Middle frontal gyrus (tissue), 1 donor: Measurements from ENCODE around the gene ADGRF1.
"Not testable (repeated sequence)": the region's sequence is repeated elsewhere in the genome, so short reads cannot be mapped to it uniquely, and the experiment has no call there.

Experiments
- DNase-seq: peaks from one replicate; pipeline ENCODE4 v3.0.0-alpha.2; 2015; ENCODE audit warnings: low spot score; ENCODE audit errors: extremely low spot score

Gene ADGRF1

DNA sequence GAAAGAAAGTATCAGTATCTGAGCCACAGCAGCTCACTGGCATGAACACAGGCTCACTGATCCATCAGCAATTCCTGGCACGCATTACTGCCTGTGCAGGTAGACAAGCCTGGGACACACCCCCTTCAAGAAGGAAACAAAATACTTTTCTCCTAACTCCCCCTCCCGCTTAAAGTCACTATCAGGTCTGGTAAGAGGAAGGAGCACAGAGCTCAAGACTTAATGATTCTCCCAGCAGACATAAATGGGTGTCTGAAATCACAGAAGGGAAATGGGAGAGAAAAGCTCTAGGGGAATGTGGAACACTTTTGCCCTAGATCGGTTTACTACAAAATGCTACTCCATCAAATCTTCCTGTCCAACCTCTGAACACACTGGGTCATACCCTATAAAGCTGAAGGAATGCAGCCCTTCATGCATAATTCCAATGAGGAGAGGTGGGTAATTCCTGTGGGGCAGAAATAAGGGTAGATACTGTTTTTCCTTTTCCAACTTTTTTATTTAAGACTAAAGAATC, at the start of gene ADGRF1:
Gene ADGRF1 (minus strand): TSS at position 58 of the 517 bp plus-strand sequence. CDS start 13,271 bp downstream, outside the sequence.
- no peak for DNase-seq

DNA sequence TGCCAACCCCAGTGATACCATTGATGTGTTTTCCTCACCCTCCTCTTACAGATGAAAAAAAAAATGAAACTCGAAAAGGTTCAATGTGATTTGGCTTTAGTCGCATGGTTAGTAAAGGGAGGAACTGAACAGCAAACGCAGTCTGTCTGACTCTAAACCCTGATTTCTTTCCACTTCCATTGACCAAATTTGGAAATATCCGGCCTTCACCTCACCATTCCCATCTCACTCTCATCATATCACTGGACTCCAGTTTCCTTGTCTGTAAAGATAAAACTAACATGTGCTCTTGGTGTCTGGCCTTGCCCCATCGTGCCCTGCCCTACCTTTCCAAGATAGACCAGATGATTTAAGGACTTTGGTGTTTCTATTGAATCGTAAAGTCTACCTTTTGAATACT, 48.7 kb upstream of the ADGRF1 start:
- no peak for DNase-seq

DNA sequence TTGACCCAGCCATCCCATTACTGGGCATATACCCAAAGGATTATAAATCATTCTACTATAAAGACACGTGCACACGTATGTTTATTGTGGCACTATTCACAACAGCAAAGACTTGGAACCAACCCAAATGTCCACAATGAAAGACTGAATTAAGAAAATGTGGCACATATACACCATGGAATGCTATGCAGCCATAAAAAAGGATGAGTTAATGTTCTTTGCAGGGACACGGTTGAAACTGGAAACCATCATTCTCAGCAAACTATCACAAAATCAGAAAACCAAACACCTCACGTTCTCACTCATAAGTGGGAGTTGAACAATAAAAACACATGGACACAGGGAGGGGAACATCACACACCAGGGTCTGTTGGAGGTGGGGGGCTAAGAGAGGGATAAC, 47.3 kb upstream of the ADGRF1 start:
- DNase-seq = not testable (repeated sequence)

DNA sequence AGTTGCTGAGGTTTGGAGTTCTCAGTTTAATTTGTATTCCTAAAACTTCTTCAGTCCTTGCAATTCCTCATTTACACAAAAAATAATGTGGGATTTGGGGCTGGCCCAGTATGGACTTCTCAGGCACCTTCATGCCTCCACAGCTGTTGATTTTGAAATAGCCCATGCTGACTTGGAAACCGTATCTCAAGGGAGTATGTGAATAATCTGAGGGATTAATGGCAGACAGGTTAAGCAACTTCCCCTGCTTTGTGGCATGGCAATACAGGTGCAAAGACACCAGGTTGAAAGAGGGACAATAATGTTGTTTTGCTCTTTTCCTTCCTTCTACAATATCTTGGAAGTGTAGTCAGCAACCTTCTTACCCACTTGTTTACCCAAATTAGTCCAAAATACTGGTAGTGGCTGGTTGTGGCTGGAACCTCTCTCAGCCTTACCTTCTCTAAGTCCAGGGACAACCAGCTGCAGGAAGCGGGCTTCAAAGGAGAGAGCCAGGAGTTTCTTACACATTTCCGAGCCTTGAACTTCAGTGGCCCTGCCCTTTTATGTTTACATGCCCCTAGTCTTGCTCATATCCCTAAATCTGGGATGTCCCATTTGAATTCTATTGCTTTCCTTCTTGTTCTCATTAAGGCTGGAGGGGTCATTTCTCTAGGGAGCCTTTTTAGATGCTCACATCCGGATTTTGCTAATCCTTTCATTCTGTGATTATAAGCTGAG, 44.1 kb upstream of the ADGRF1 start:
- no peak for DNase-seq

DNA sequence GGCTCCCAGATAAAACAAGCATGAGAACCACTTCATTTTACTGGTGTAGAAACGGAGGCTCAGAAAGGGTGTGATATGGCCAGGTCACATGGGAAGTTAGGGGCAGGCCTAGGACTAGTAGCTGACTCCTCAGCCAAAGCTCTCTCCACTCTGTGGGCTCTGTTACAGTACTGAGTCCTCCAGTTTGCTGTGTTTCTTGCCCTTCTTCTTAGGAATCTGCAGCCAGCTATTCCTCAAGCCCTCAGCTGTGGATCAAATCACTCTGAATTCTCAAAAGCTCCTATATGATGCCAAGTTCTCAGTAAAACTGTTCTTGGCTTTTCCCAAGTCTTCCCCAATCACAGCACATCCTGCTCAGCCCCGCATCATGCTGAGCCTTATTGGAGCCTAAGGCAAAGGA, 42.5 kb upstream of the ADGRF1 start:
- DNase-seq = no peak

DNA sequence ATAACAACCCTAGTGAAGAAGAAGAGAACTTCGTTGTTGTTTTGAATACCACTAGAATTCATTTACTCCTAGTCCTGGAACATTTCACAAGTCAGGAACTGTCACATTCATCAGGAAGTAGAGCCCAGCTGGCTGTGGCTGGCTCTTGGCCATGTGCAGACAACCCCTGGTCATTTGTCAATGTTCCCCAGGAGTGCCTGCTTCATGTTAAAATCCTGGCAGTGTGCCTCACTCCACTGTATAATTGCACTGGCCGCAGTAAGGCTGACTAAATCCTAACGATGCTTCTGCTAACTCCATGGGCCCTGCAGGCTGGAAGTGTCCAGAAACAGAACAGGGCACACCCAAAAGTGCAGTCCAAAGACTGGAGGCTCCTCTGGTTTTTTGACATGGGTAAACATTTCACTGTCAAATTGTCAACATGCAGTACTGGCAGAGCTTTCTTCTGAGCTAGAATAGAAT, 41.5 kb upstream of the ADGRF1 start:
- no peak for DNase-seq

DNA sequence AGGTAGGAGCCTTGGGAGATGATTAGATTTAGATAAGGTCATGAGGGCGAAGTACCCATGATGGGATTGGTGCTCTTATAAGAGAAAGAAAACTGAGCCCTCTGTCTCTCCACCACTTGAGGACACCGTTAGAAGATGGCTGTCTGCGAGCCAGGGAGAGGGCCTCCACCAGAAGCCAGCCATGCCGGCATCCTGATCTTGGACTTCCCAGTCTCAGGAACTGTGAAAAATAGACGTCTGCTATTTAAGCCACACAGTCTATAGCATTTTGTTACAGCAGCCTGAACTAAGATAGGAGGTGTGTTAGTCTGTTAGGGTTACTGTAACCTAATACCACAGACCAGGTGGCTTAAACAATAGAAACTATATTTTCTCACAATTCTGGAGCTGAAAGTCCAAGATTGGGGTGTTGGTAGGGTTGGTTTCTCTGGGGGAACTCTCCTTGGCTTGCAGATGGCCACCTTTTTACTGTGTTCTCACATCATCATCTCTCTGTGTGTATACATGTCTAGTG, 38.0 kb upstream of the ADGRF1 start:
- no peak for DNase-seq

DNA sequence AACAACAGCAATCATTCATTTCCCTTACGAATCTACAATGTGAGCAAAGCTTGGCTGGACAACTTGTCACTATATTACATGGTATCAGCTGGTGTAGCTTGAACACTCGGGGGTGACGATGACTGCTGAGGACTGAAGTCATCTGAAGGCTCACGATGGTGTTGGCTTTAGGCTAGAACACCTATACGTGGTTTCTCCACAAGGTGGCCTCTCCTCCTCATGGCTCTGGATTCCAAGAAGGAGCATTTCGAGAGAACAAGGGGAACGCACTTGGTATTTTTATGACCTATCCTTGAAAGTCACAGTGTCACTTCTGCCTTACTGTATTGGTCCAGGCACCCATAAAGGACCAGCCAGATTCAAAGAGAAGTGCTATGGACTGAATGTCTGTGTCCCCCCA, 37.5 kb upstream of the ADGRF1 start:
- DNase-seq = no peak

DNA sequence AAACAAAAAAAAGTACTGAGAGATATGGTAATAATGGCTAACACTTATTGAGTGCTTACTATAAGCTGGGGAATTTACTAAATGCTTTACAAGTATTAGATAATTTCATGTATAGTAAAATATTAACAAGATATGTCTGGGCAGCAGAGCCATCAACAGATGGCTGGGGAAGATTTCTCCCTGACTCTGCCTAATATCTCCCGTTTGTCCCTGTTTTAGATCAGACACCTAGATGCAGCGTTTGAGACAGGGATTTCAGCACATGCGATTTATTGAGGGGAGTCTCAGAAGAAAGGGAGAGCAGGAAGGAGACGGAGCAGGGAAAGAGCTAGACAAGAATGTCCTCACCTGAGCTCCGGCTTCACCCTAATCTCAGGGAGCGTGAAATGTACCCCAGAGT, 36.9 kb upstream of the ADGRF1 start:
- DNase-seq = no peak

DNA sequence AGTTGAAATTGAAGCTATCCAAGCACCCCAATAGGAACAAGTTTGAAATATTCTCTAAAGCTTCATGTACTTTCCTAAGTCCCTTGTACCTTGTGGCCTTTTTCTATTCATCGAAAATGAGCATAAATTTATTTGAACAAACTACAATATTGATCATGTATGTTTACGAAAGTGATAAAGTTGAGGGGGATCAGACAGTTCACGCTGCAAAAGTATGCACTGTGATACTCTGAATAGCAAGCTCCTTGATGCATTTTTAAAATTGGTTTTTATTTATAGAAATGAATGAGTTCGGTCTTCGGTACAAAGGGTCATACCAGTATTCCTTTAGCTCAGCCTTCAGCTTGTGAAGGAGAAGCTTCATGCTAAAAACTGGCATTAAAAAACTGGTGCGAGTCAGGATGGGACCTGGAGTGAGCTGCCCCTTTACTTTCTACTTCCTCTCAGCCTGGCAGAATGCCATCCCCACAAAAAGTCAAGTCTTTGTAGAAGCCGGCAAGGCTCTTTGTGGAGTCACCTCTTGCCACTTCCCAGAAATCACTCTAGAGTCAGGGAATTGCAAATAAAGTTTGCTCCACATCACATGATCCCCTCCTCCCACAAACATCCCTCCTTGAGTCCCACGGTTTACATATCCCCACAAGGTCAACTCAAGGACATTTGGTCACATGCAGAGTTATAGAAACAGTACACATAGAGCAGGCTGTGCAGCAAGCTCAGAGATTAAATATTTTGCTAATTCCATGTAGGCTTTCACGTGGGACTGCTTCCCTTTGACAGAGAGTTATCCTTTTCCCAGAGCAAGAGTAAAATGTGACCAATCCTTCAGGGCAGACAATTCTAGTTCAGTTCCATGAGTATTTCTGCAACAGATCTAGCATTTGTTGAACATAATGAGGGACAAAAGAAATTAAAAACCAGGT, 34.6 kb upstream of the ADGRF1 start:
- no peak for DNase-seq

DNA sequence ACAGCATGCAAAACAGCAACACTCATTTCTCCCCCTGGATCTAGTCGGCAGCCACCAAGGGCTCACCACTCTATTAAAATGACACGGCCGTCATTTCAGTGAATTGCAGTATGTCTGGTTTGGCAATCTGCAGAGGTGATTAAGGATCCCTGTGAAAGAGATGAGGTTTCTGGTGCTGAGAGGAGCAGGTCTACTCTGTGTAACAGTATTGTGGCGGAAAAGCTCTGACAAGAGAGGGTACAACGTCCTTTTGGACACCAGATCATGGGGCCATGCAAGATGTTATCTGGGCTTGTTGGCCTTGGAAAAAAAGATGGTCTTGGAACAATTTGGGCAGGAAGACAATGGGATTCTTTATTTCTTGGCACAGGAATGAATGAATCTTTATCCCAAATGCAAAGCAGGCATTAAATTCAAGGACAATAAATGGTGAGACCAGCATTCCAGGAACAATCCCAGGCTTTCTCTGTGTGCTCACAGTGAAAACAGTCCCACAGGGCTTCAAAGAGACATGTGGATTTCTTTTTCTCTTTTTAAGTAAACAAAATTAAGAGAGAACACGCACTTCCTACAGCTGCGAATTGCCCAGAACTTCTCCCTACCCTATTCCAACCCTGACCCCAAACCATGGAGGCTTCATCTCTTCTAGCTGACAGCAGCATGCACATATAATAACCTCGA, 33.7 kb upstream of the ADGRF1 start:
- no peak for DNase-seq

DNA sequence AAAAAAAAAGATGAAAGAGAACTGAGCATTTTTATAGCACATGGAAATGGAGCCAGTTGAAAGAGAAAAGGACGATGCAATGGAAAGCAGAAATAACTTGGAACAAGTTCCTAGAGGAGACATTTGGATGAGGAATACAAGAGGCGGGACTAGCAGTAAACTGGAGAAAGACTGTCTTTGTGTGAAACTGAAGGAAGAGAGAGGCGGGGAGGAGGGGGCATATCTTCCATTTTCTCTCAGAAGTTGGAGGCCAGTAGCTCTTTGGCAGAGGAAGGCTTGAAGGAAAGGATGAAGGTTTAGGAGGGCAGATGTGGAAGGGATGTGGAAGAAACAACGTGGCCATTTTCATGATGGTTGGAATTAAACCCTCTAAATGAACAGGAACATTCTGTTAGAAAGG, 33.0 kb upstream of the ADGRF1 start:
- no peak for DNase-seq

DNA sequence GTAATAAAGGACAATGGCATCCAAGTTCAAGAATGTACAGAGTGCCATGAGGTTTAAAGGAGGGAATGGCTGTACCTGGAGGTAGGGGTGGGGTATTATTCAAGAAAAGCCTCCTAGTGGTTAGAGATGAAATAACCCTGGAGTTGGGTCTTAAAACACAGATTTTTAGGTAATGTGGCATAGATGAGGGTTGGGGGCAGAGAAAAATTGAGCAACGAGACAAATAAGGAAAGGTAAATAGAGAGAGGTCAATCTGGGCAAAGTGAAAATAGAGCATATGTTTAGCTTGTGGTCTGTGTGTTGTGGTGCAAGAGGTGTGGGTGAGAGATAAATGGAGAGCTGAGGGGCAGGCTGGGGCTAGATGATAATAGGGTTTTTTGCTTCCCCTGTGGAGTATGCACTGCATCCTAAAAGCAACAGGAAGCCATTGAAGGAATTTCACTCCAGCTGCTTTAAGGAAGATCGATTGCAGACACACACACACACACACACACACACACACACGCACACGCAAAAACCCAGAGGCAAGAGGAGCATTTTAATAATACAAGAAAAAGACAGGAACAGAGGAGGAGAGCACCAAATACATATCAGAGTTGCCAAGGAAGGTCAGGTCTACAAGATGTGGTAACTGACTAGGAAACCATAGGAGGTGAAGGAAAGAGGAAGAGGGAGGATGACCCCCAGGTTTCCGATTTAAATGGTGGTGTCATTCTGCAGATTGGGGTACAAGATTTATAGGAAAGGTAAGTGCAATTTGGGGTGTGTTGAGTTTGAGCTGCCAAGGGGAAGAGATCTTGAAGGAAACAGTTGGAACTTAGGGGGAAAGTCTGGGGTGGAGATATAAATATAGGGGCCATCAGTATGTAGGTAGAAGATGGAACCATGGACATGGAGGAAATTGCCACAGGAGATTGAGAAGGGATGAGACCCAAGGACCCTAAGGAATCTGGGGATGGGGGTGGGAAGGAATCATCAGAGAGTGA, 31.3 kb upstream of the ADGRF1 start:
- no peak for DNase-seq

DNA sequence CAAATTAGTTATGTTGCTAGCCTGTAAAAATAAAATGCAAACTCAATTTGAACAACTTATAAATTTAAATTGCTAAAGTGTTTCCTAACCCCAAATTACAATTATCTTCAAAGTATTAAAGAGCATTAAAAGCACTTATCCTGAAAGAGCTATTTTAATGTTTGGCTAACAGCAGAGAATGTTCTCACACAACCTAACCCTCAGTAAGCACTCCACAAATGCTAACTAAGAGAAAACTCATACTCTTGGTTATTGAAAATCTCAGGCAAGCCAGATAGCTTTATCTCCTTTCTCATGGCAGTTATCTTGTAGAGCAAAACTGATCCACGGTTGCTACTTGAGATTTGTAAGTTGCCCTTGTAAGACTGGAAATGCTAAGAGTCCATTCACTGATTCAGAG, 30.5 kb upstream of the ADGRF1 start:
- DNase-seq = no peak

DNA sequence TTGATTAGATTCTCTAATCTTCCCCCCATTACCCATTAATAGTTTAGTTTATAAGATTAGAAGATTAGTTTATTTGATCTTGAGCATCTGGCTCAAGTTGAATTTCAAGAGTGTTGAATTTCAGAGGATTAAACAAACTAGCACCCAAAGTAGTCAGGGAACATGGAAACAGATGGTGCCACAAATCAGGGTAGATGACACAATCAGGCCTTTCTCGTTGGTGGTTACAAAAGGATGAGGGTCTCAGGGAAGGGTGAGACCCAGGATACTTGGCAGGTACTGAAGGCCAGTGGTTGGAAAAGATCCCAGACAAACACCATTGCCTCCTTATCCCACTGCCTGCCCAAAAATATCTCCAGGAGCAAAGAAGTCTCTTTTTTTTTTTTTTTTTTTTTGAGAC, 29.5 kb upstream of the ADGRF1 start:
- DNase-seq = no peak

DNA sequence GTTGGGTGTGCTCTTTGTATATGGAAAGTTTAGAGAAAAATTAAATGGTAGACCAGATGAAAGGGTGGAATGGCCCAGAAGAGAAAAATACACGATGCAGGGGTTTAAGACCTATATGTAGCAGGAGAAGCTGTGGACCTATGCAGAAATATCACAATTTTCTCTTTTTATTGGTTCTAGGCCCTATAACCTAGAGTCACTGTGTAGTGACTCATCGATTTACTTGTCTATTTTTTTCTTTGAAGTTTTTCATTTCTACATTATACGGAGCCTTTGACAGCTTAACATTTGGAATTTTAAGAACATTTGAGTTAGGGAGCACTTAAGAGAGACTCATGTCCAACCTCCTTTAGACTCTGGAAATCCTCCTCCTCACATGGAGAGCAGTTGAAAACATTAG, 28.3 kb upstream of the ADGRF1 start:
- DNase-seq = no peak

DNA sequence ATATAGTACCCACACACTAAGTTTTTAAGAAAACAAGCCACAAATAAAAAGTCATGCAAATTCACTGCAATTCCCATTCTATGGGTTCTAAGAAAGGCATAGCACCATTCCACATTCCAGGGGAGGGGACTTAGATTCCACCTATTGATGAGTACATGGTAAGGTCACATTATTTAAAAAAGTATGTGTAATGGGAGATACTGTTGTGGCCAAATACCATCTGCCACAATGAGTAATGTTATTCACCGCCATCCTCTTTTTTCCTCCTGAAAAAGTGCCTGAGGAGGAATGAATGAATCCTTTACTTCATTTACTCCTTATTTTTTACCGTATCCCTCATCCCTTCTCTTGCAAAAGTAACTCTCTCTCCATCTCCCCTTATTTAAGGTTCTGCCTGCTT, 27.0 kb upstream of the ADGRF1 start:
- DNase-seq = no peak

DNA sequence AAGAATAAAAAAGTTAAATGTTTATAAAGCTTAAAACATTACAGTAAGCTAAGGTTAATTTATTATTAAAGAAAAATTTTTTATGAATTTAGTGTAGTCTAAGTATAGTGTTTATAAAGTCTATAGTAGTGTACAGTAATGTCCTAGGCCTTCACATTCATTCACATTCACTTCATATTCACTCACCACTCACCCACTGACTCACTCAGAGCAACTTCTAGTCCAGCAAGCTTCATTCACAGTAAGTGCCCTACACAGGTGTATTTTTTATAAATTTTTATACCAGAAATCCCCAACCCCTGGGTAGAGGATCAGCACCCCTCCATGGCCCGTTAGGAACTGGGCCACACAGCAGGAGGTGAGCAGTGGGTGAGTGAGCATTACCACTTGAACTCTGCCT, 24.3 kb upstream of the ADGRF1 start:
- no peak for DNase-seq

DNA sequence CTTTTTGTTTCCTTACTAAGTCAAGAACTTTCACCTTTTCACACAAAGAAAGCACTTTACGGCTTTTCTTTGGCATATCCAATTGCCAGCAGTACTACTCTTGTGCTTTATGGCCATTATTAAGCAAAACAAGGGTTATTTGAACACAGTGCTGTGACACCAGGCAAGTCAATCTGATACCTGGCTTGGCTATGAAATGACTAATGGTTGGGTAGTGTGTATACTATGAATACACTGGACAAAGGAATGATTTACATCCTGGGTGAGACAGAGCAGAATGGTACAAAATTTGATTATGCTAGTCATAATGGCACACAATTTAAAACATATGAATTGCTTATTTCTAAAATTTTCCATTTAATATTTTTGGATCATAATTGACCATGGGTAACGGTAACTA, 22.1 kb upstream of the ADGRF1 start:
- DNase-seq = no peak

DNA sequence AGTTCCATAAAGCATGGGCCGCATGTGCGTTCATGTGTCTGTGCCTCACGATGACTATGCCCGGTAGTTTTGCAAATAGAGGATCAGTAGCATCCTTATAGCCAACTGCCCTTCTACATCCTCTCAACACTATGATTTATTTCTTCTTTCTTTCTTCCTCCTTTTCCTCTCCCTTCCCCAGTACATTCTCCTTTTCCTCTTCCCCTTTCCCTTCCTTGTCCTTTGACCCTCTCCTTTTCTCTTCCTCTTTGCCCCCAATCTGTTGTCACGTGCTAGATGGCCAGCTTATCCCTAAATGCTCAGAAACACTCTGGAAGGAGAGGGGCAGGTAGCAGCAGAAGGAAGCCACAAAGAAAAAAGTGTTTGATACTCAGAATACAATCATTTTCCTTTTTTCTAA, 20.2 kb upstream of the ADGRF1 start:
- DNase-seq = no peak
